Measurements from ENCODE around the gene SHISA4.

DNA sequence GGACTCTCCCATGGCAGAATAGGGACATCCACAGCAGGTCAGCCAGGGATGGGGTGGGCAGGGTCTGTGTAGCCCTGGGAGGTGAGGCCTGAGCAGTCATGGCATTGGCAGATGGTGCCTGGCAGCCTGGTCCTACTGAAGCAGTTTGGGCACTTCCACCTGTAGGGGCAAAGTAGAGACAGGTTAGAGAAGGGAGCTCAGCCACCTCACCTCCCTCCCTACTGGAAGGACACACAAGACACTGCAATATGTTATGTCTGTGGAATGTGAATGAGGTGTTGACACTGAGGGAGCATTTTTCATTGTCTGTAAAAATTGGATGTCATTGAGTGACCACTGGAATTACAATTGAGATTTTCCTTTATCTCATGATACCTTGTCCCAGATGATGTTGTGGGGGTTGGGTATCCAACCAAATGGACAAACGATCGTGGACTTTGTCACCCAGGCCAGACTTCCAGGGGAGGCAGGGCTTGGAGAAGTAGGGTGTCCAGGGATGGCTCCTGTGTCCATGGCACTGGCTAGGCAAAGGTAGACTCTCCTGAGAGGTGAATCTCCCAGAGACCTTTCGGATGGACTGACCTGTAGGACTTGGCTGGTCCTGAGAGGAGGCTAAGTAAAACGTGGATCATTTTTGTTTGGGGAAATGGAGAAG is 9.7 kb downstream of the SHISA4 start:
- TF ChIP-seq CTCF (IDR thresholded peaks at IDR 0.05) (no peak), EZH2 (IDR thresholded peaks at IDR 0.05; ENCODE audit: borderline replicate concordance, insufficient read depth, low read depth, low read length, poor library complexity, severe bottlenecking) (no peak)
